ENCODE results near the gene XRCC2.

GRCh38 chr7:152710153-152710442, 34.2 kb upstream of the XRCC2 start:
- TF ChIP-seq MXI1 (conservative IDR thresholded peaks at IDR 0.05; ENCODE audit: poor library complexity, severe bottlenecking) (no peak), SMC3 (conservative IDR thresholded peaks at IDR 0.05; ENCODE audit: poor library complexity) (no peak), TAF1 (IDR thresholded peaks at IDR 0.05; ENCODE audit: low read depth) (no peak), CTCF (IDR thresholded peaks at IDR 0.05; ENCODE audit: poor library complexity, severe bottlenecking) (no peak), EZH2 (IDR thresholded peaks at IDR 0.05; ENCODE audit: borderline replicate concordance, insufficient read depth, low read length, poor library complexity, severe bottlenecking) (no peak), POLR2AphosphoS5 (IDR thresholded peaks at IDR 0.05) (no peak)

Data from neural cell (in vitro differentiated cells).